K562 (cell line): ENCODE measurements around the gene IGF2R. TPM values are rescaled to one million over a fixed set of nuclear protein-coding genes. Genes with fewer than 3 reads are reported as not detected.

Experiments
- CBX1 ChIP-seq: sonication (generic); IDR thresholded peaks from 2 replicates; pipeline ENCODE4 v1.6.1; 2016; ENCODE audit warnings: antibody characterized with exemption, low read depth, mild to moderate bottlenecking
- CREBBP ChIP-seq: IDR thresholded peaks from one replicate; pipeline ENCODE4 v1.6.1; 2012; ENCODE audit warnings: low read depth, mild to moderate bottlenecking, control low read depth, inconsistent platforms, low read length
- ETV5 ChIP-seq: sonication (generic); formaldehyde crosslinking; IDR thresholded peaks from 2 replicates; pipeline ENCODE4 v1.4.0; 2020; ENCODE audit warnings: low read depth, mild to moderate bottlenecking, missing genetic modification reagents
- MIER1 ChIP-seq: fragments of 450-650 bp; IDR thresholded peaks from 2 replicates; pipeline ENCODE4 v1.6.1; 2016; ENCODE audit warnings: antibody characterized with exemption, mild to moderate bottlenecking, low read depth
- NFYB ChIP-seq: IDR thresholded peaks from 2 replicates; pipeline ENCODE4 v1.6.1; 2011; ENCODE audit warnings: mild to moderate bottlenecking, moderate library complexity; ENCODE audit not compliant: insufficient read length; ENCODE audit errors: extremely low read depth
- NONO ChIP-seq, 2 experiments: fragments of 200-400 bp in 1 of 2; fragments of 450-650 bp in 1 of 2; formaldehyde crosslinking in 1 of 2; IDR thresholded peaks; 2 replicates each; pipeline ENCODE4 v1.6.1; 2017; ENCODE audit warnings: low read depth in 2 of 2, mild to moderate bottlenecking in 2 of 2, moderate library complexity in 2 of 2, low read length in 1 of 2
- RB1 ChIP-seq: fragments of 450-650 bp; IDR thresholded peaks from 2 replicates; pipeline ENCODE4 v1.6.1; 2017; ENCODE audit warnings: low read depth, mild to moderate bottlenecking
- SAFB ChIP-seq: fragments of 200-400 bp; formaldehyde crosslinking; IDR thresholded peaks from 2 replicates; pipeline ENCODE4 v1.6.1; 2017; ENCODE audit warnings: low read depth, low read length, borderline replicate concordance
- TGIF2 ChIP-seq: sonication (generic); formaldehyde crosslinking; IDR thresholded peaks from 2 replicates; pipeline ENCODE4 v1.8.1; 2022; ENCODE audit warnings: mild to moderate bottlenecking, missing genetic modification reagents, moderate library complexity
- WHSC1 ChIP-seq: IDR thresholded peaks from one replicate; pipeline ENCODE4 v1.6.1; 2012; ENCODE audit warnings: low read length, control low read depth, inconsistent platforms
- ZNF12 ChIP-seq: sonication (generic); formaldehyde crosslinking; IDR thresholded peaks from 2 replicates; pipeline ENCODE4 v1.4.0; 2020; ENCODE audit warnings: mild to moderate bottlenecking, missing genetic modification reagents
- ZNF354B ChIP-seq: fragments of 250-450 bp; sonication (Bioruptor Pico); IDR thresholded peaks from 2 replicates; pipeline ENCODE4 v1.4.0; 2020
- ZNF384 ChIP-seq: IDR thresholded peaks from 2 replicates; pipeline ENCODE4 v1.6.1; 2012; ENCODE audit warnings: low read depth, low read length, improper control_type of control experiment
- ZNF778 ChIP-seq: fragments of 450-650 bp; formaldehyde crosslinking; IDR thresholded peaks from 2 replicates; pipeline ENCODE4 v1.4.0; 2020; ENCODE audit warnings: mild to moderate bottlenecking, moderate library complexity
- polyA plus RNA-seq, 8 experiments: library from polyadenylated mRNA; depleted of rRNA in 4 of 8; stranded (reverse) in 5 of 8; unstranded in 3 of 8; fragments of >200 nt; fragmentation: Nextera tagmentation in 2 of 8; fragmentation: Illumina TruSeq in 1 of 8; extraction: Ambion mirVana in 2 of 8; extraction: Trizol in 1 of 8; gene quantifications; 2 replicates each; pipeline versions ENCODE4 v1.2.1 to v1.2.3, GENCODE V29; 2011 to 2014; ENCODE audit warnings: inconsistent platforms in 1 of 8, missing spikeins in 1 of 8
- total RNA-seq, 7 experiments: library from RNA; depleted of rRNA in 6 of 7; stranded (reverse); fragments of >200 nt in 6 of 7; fragmentation: Illumina TruSeq in 2 of 7; extraction: Trizol in 2 of 7; gene quantifications; 2 replicates each; pipeline versions ENCODE4 v1.2.1 to v1.2.3, GENCODE V29; 2011 to 2021; ENCODE audit warnings: low replicate concordance in 1 of 7
- TF ChIP-seq, protein P1 (sequence below): fragments of 200-800 bp; sonication (Bioruptor generic); IDR thresholded peaks from 2 replicates; pipeline ENCODE4 v1.6.1; 2017; ENCODE audit warnings: missing genetic modification characterization, missing compliant biosample characterization
- TF ChIP-seq, protein P2 (sequence below): fragments of 200-800 bp; sonication (Bioruptor generic); IDR thresholded peaks from 2 replicates; pipeline ENCODE4 v1.6.1; 2017; ENCODE audit warnings: missing genetic modification characterization, missing compliant biosample characterization
- TF ChIP-seq, protein P3 (sequence below): fragments of 450-650 bp; conservative IDR thresholded peaks from 2 replicates; pipeline ENCODE4 v1.6.1; 2016; ENCODE audit warnings: missing genetic modification characterization, low read depth, mild to moderate bottlenecking, control low read depth, missing compliant biosample characterization
- TF ChIP-seq, protein P4 (sequence below): IDR thresholded peaks from 2 replicates; pipeline ENCODE4 v1.6.1; 2011; ENCODE audit warnings: borderline replicate concordance, low read depth, mild to moderate bottlenecking, moderate library complexity, low read length; ENCODE audit not compliant: insufficient read depth, poor library complexity, severe bottlenecking
- TF ChIP-seq, protein P5 (sequence below): fragments of 450-650 bp; IDR thresholded peaks from one replicate; pipeline ENCODE4 v1.6.1; 2018; ENCODE audit warnings: mild to moderate bottlenecking, moderate library complexity; ENCODE audit not compliant: partially characterized antibody

The IGF2R gene
- total and polyA plus RNA-seq, 9 of the 15 experiments (the other 6 are each of a cell fraction or from before 2014, with no cell fraction given): 3.5 to 92.3 (median 34.5) TPM

DNA sequence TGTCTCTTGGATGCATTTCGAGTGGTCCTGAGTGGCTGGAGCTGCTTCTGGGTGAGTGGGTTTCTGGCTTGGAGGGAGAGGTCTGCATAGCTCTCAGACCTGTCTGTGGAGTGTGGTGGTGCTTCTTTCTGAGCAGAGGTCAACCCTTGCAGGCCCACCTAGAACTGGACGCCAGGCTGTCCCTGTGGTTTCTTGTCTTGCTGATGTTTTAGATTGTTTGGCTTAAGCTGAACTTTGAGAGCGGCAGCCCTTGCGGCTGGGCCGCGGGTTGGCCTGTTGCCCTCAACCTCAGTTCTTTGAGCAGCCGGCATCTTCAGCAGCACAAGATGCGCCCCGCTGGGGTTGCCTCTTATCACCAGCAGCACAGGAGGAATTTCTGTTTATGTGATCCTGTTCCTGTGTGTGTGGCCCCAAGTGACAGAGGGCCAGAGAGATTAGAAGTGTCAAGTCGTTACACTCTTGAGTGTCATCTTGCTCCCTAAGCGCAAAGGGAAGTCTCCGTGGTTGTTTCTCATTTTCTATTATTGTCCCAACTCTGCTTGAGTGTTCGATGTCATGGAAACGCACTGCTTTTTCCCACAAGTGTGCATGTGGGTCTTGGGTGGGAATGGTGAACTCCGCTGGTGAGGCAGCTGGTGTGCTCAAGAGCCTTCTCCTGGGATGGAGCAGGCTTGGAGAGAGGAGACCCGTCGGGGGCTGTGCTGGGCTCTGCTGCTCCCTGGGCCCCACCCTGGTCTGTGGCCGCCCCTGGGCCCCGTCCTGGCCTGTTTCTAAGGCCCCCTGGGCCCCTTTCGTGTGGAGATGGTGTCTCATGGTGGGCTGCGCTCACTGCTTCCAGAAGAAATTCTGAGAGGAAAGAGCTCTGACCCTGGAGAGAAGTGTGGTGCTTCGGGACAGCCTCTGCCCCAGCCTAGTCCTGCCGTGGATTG, 132.7 kb downstream of the IGF2R start (continued):
- TF ChIP-seq CBX1 (no peak; the same call in 1 of the 2 replicates), ZNF778 (CRISPR knock-in tag) (no peak), NONO (IDR thresholded peaks at IDR 0.05; ENCODE audit: low read depth in 2 of 2, low read length in 1 of 2) (peak in 1 of 2 experiments; percentile 85; a peak in 2 of 4 replicates), RB1 (peak; percentile 61), SAFB (no peak), ZNF384 (no peak), MIER1 (no peak), ZNF12 (CRISPR knock-in tag) (0 out of 2 replicates have a peak, but pooled peaks have one; percentile 58), TGIF2 (no peak), CREBBP (no peak), WHSC1 (no peak), ZNF354B (0 out of 2 replicates have a peak, but pooled peaks have one; percentile 6), NFYB (no peak), ETV5 (peak; percentile 97)
- TF ChIP-seq, protein P1, sequence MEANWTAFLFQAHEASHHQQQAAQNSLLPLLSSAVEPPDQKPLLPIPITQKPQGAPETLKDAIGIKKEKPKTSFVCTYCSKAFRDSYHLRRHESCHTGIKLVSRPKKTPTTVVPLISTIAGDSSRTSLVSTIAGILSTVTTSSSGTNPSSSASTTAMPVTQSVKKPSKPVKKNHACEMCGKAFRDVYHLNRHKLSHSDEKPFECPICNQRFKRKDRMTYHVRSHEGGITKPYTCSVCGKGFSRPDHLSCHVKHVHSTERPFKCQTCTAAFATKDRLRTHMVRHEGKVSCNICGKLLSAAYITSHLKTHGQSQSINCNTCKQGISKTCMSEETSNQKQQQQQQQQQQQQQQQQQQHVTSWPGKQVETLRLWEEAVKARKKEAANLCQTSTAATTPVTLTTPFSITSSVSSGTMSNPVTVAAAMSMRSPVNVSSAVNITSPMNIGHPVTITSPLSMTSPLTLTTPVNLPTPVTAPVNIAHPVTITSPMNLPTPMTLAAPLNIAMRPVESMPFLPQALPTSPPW (CRISPR knock-in tag): peak; percentile 70
- TF ChIP-seq, protein P2, sequence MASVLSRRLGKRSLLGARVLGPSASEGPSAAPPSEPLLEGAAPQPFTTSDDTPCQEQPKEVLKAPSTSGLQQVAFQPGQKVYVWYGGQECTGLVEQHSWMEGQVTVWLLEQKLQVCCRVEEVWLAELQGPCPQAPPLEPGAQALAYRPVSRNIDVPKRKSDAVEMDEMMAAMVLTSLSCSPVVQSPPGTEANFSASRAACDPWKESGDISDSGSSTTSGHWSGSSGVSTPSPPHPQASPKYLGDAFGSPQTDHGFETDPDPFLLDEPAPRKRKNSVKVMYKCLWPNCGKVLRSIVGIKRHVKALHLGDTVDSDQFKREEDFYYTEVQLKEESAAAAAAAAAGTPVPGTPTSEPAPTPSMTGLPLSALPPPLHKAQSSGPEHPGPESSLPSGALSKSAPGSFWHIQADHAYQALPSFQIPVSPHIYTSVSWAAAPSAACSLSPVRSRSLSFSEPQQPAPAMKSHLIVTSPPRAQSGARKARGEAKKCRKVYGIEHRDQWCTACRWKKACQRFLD (CRISPR knock-in tag): peak; percentile 99
- TF ChIP-seq, protein P3, sequence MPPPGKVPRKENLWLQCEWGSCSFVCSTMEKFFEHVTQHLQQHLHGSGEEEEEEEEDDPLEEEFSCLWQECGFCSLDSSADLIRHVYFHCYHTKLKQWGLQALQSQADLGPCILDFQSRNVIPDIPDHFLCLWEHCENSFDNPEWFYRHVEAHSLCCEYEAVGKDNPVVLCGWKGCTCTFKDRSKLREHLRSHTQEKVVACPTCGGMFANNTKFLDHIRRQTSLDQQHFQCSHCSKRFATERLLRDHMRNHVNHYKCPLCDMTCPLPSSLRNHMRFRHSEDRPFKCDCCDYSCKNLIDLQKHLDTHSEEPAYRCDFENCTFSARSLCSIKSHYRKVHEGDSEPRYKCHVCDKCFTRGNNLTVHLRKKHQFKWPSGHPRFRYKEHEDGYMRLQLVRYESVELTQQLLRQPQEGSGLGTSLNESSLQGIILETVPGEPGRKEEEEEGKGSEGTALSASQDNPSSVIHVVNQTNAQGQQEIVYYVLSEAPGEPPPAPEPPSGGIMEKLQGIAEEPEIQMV (tag): no peak
- TF ChIP-seq, protein P4, sequence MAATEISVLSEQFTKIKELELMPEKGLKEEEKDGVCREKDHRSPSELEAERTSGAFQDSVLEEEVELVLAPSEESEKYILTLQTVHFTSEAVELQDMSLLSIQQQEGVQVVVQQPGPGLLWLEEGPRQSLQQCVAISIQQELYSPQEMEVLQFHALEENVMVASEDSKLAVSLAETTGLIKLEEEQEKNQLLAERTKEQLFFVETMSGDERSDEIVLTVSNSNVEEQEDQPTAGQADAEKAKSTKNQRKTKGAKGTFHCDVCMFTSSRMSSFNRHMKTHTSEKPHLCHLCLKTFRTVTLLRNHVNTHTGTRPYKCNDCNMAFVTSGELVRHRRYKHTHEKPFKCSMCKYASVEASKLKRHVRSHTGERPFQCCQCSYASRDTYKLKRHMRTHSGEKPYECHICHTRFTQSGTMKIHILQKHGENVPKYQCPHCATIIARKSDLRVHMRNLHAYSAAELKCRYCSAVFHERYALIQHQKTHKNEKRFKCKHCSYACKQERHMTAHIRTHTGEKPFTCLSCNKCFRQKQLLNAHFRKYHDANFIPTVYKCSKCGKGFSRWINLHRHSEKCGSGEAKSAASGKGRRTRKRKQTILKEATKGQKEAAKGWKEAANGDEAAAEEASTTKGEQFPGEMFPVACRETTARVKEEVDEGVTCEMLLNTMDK: no peak
- TF ChIP-seq, protein P5, sequence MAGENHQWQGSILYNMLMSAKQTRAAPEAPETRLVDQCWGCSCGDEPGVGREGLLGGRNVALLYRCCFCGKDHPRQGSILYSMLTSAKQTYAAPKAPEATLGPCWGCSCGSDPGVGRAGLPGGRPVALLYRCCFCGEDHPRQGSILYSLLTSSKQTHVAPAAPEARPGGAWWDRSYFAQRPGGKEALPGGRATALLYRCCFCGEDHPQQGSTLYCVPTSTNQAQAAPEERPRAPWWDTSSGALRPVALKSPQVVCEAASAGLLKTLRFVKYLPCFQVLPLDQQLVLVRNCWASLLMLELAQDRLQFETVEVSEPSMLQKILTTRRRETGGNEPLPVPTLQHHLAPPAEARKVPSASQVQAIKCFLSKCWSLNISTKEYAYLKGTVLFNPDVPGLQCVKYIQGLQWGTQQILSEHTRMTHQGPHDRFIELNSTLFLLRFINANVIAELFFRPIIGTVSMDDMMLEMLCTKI: no peak
